NCI-H2171 (cell line): Measurements from ENCODE around the gene TSC22D4.
A peak's percentile ranks its signal among the peaks of the same experiment; 100 is the strongest.

Source experiments
- DNase-seq: peaks from one replicate; lab custom pipeline; 2025; lab: John Stamatoyannopoulos, UW

TSC22D4 gene

GRCh38 chr7:100492738-100493475, 13.9 kb upstream of the TSC22D4 start:
- no peak for DNase-seq

- no peak for DNase-seq
Observed at GRCh38 chr7:100491192-100491578, 12.2 kb upstream of the TSC22D4 start.

- no peak for DNase-seq
Observed at GRCh38 chr7:100490483-100491191, 11.6 kb upstream of the TSC22D4 start.

- peak; percentile 99 for DNase-seq
Observed at GRCh38 chr7:100489824-100490223, 10.8 kb upstream of the TSC22D4 start.

GRCh38 chr7:100489121-100489520, 10.1 kb upstream of the TSC22D4 start:
- no peak for DNase-seq

- DNase-seq = no peak
Observed at GRCh38 chr7:100488333-100489095, 9.5 kb upstream of the TSC22D4 start.

- DNase-seq = no peak
Observed at GRCh38 chr7:100486753-100487446, 7.9 kb upstream of the TSC22D4 start.

GRCh38 chr7:100486111-100486636, 7.2 kb upstream of the TSC22D4 start:
- DNase-seq = no peak

GRCh38 chr7:100485471-100485876, 6.5 kb upstream of the TSC22D4 start:
- no peak for DNase-seq

- DNase-seq = no peak
Observed at GRCh38 chr7:100484673-100485045, 5.6 kb upstream of the TSC22D4 start.

- DNase-seq = peak; percentile 59
Observed at GRCh38 chr7:100483722-100484672, 5.0 kb upstream of the TSC22D4 start, which contains the start of gene NYAP1. TSS of gene NYAP1 (plus strand) at chr7:100483927. CDS start at chr7:100485312, 1,385 bp downstream.

GRCh38 chr7:100483090-100483721, 4.2 kb upstream of the TSC22D4 start:
- DNase-seq = peak; percentile 69

- no peak for DNase-seq
Observed at GRCh38 chr7:100482728-100483089, 3.7 kb upstream of the TSC22D4 start.

GRCh38 chr7:100481466-100481865, 2.5 kb upstream of the TSC22D4 start:
- no peak for DNase-seq

- no peak for DNase-seq
Observed at GRCh38 chr7:100477871-100478267, 1.1 kb downstream of the TSC22D4 start.

- DNase-seq = no peak
Observed at GRCh38 chr7:100476903-100477870, 1.8 kb downstream of the TSC22D4 start.

GRCh38 chr7:100476101-100476780, 2.8 kb downstream of the TSC22D4 start:
- no peak for DNase-seq

- no peak for DNase-seq
Observed at GRCh38 chr7:100475549-100475948, 3.5 kb downstream of the TSC22D4 start.
